Measurements from ENCODE around the gene ABLIM3. TPM values are rescaled to one million over a fixed set of nuclear protein-coding genes. Genes with fewer than 3 reads are reported as not detected.

Gene ABLIM3
- total and polyA plus RNA-seq, 10 of the 15 experiments (the other 5 are each of a cell fraction or from before 2014, with no cell fraction given), result 0.03 TPM; not detected in 9

DNA sequence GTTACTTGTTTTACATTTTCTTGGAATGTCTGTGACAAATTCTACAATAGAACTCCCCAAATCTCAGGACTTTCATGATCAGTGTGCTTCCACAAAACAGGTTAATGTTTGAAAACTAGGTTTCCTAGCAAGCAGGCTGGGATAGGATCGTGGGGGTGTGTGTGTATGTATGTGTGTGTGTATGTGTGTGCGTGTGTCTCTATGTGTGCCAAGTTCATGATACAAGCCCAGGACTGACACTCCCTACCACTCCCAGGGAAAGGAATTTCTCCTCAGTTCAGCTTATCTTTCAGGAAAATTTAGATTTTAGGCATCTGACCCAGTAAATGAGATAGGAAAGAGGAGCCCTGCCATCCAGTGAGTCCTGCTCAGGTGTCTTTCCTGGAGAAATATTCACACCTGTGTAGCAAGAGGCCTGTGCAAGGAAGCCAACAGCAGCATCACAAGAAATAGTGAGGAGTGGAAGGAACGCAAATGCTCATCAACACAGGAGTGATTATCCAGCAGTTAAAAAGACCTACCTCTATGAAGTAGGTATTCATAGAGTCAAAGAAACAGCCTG lies 13.8 kb upstream of the ABLIM3 start (continued):
- no peak for TF ChIP-seq CUX1 (IDR thresholded peaks at IDR 0.05; ENCODE audit: insufficient replicate concordance, low read depth, low read length)
- no peak for TF ChIP-seq MEF2B (IDR thresholded peaks at IDR 0.05; ENCODE audit: partially characterized antibody, poor library complexity, severe bottlenecking)
- no peak for TF ChIP-seq HDAC6 (IDR thresholded peaks at IDR 0.05; ENCODE audit: unreplicated experiment)
- no peak for TF ChIP-seq RAD21 (IDR thresholded peaks at IDR 0.05; ENCODE audit: insufficient read depth, low read depth, low read length)

DNA sequence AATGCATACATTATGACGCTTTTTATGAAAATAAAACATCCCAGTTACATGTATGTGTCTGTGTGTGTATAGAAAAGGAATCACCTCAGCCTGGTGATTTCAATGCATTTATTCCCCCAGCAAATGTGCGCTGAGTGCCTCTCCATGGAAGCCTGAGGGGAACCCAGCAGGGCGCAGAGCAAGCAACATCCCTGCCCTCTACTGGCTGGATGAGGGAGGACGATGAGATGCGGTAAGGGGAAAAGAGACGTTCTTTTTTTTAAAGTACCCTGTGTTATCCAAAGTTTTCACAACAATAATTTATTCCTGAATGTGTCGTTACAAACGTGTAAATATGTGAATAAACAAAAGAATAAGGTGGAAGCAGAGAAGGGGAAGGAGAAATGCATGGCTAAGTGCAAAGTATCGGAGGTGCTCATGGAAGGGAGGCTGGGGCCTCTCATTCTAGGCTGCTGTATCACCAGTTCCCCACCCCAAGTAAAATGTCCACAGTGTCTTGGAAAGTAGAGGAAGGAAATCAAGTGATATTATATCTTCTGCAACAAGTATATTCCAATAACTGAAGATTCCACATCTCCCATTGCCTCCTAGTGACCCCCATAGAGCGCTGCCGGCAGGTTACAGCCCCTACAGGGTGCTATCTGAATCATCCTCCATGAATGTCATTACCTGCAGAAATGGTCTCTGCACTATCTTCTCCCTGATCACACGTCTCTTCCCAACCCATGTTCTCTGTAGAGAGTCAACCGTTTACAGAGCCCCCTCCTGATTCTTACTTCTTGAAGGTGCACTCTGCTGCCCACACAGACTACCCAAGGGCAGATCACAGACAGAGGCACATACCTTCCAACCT lies 13.0 kb upstream of the ABLIM3 start:
- FAIRE-seq (peak; percentile 41), DNase-seq (ENCODE audit: low read depth, low spot score) (no peak), ATAC-seq (peak; percentile 89)
- Histone ChIP-seq H4K20me1 (ENCODE audit: control insufficient read depth, insufficient read depth) (no peaks in the 10 kb centered on the region), H3K4me1 (ENCODE audit: control insufficient read depth, insufficient read depth, low read length) (no peaks in the 10 kb centered on the region), H3K27me3 (replicated peaks in 1 of 2; ENCODE audit: control insufficient read depth in 2 of 2, insufficient read depth in 2 of 2, low read length in 1 of 2) (no peaks in the 10 kb centered on the region), H3K4me3 (no peak overlapping the region), H3K36me3 (ENCODE audit: control insufficient read depth in 2 of 2, insufficient read depth in 2 of 2, low read length in 1 of 2) (no peaks in the 10 kb centered on the region), H3K9ac (ENCODE audit: control insufficient read depth, insufficient read depth, low read length) (no peak overlapping the region), H2AFZ (ENCODE audit: control insufficient read depth, low read depth, low read length) (no peak overlapping the region), H3K4me2 (ENCODE audit: control insufficient read depth, insufficient read depth) (no peak overlapping the region), H3K79me2 (ENCODE audit: control insufficient read depth, insufficient read depth, low read length) (no peaks in the 10 kb centered on the region), H3K9me3 (replicated peaks; ENCODE audit: control insufficient read depth, insufficient read depth, low read length) (no peaks in the 10 kb centered on the region), H3K27ac (ENCODE audit: control insufficient read depth, insufficient read depth) (no peak overlapping the region)
- ChIA-PET CTCF (no interaction called here), RAD21 (ENCODE audit: unreplicated experiment) (no interaction called here), POLR2A (no interaction called here), SMC1A (ENCODE audit: uncharacterized antibody, unreplicated experiment) (no interaction called here)
- intact Hi-C loops (cut with micrococcal nuclease; ENCODE audit: unreplicated experiment), result no loop called here
- no TSS peak for BruUV-seq (replicated peaks)
- in situ Hi-C loops (cut with MboI), result no loop called here
- 35% methylated on average over 13 of the region's 13 CpGs for WGBS (ENCODE audit: insufficient coverage, insufficient replicate concordance, low lambda C conversion rate, missing lambda C conversion rate)
- peak; percentile 29 for TF ChIP-seq RAD21 (IDR thresholded peaks at IDR 0.05; ENCODE audit: insufficient read depth, low read depth, low read length)
- TF ChIP-seq KLF5 (IDR thresholded peaks at IDR 0.05; ENCODE audit: partially characterized antibody), result no peak
- no peak for TF ChIP-seq SUZ12 (IDR thresholded peaks at IDR 0.05; ENCODE audit: unreplicated experiment)
- TF ChIP-seq, protein P1, sequence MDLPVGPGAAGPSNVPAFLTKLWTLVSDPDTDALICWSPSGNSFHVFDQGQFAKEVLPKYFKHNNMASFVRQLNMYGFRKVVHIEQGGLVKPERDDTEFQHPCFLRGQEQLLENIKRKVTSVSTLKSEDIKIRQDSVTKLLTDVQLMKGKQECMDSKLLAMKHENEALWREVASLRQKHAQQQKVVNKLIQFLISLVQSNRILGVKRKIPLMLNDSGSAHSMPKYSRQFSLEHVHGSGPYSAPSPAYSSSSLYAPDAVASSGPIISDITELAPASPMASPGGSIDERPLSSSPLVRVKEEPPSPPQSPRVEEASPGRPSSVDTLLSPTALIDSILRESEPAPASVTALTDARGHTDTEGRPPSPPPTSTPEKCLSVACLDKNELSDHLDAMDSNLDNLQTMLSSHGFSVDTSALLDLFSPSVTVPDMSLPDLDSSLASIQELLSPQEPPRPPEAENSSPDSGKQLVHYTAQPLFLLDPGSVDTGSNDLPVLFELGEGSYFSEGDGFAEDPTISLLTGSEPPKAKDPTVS (IDR thresholded peaks at IDR 0.05; ENCODE audit: low read depth, low read length), result no peak
- TF ChIP-seq, protein P2, sequence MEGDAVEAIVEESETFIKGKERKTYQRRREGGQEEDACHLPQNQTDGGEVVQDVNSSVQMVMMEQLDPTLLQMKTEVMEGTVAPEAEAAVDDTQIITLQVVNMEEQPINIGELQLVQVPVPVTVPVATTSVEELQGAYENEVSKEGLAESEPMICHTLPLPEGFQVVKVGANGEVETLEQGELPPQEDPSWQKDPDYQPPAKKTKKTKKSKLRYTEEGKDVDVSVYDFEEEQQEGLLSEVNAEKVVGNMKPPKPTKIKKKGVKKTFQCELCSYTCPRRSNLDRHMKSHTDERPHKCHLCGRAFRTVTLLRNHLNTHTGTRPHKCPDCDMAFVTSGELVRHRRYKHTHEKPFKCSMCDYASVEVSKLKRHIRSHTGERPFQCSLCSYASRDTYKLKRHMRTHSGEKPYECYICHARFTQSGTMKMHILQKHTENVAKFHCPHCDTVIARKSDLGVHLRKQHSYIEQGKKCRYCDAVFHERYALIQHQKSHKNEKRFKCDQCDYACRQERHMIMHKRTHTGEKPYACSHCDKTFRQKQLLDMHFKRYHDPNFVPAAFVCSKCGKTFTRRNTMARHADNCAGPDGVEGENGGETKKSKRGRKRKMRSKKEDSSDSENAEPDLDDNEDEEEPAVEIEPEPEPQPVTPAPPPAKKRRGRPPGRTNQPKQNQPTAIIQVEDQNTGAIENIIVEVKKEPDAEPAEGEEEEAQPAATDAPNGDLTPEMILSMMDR (IDR thresholded peaks at IDR 0.05 in 2 of 3, conservative IDR thresholded peaks at IDR 0.05 in 1 of 3; ENCODE audit: control insufficient read depth in 2 of 3, extremely low read depth in 1 of 3, insufficient read depth in 1 of 3, low read depth in 3 of 3, low read length in 3 of 3), result peak; percentile 50 to 72 (median 69)
- TF ChIP-seq NFIC (IDR thresholded peaks at IDR 0.05; ENCODE audit: low read depth, low read length), result no peak
- TF ChIP-seq STAT3 (IDR thresholded peaks at IDR 0.05; ENCODE audit: low read depth, low read length), result no peak
